ENCODE measurements around the gene NRTN. TPM values are rescaled to one million over a fixed set of nuclear protein-coding genes. Genes with fewer than 3 reads are reported as not detected.
A peak's percentile ranks its signal among the peaks of the same experiment; 100 is the strongest.

NRTN gene
- total and polyA plus RNA-seq, 2 of the 13 experiments (the other 11 are each of a cell fraction or from before 2014, with no cell fraction given), result 4.1 to 5.3 TPM

GRCh38 chr19:5790559-5791520 lies 14.0 kb upstream of the NRTN start, which contains the start of gene DUS3L (continued):
- TF ChIP-seq ZNF318 (CRISPR knock-in tag; IDR thresholded peaks at IDR 0.05) (0 out of 2 replicates have a peak, but pooled peaks have one; percentile 35), SSRP1 (CRISPR knock-in tag; IDR thresholded peaks at IDR 0.05) (no peak; the same call in 1 of the 2 replicates), ZNF543 (CRISPR knock-in tag; IDR thresholded peaks at IDR 0.05) (peak; percentile 90), ZHX2 (IDR thresholded peaks at IDR 0.05; ENCODE audit: low read depth) (peak; percentile 97), ZHX2 (CRISPR knock-in tag; IDR thresholded peaks at IDR 0.05; ENCODE audit: borderline replicate concordance) (no peak)
